GM21717 (cell line): ENCODE measurements around the gene EFHC2.
"Not testable (repeated sequence)": the region's sequence is repeated elsewhere in the genome, so short reads cannot be mapped to it uniquely, and the experiment has no call there.

Source experiments
- ATAC-seq: cut with Tn5 transposase; IDR thresholded peaks from one replicate; pipeline ENCODE4 v1.9.1; 2021; ENCODE audit warnings: mild to moderate bottlenecking, moderate library complexity; ENCODE audit not compliant: unreplicated experiment

Gene EFHC2

DNA sequence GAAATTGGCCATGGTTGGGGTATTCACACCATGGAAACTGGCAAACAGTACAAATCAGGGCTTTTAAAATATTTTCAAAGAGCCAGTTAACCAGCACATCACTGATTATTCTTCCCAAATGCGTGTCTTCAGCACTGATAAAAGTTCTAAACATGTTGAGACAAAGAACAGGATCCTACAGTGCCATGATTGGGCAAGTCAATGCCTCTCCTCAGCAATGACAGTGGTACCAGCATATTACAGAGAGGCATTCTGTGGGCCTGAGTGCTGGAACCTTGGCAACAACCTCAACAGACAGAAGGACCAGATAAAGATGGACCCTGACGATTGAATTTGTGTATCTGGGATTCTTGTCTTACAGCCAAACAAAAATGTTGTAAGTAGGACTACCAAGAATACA lies 108.9 kb downstream of the EFHC2 start:
- ATAC-seq: no peak

DNA sequence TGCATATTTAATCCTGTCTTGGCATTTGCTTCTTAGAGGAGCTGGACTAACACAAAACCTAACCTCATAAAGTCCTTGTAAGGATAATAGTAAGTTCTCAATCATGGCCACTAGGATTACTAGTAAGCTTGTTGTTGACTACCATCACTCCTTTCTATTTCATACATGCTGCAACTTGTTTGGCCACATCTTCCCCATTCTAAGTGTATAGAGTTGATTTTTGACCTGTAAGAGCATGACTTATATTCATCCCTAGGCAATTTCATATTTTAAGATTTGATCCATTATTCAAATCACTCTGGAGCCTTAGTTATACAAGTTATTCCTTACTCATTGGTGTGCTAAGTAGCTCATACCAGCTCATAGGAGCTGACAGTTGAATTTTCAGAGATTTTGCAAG lies 109.4 kb downstream of the EFHC2 start:
- no peak for ATAC-seq

DNA sequence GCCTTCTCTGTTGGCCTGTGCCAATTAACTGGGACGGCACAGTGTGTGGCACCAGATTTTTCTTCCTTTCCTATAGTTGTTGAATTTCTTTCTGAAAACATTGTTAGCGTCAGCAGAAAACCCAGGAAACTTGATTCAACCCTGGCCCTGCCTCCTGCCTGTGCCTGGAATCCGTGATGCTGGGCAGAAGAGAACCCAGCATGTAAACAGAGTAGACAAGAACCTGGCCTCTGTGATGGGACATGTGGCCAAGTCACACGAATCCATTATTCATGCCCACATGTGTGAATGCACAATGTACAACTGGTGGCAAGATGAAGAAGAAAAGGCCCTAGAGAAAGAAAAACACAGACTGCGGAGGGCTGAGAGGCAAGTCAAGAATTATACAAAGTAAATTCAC lies 111.4 kb downstream of the EFHC2 start:
- ATAC-seq: no peak

DNA sequence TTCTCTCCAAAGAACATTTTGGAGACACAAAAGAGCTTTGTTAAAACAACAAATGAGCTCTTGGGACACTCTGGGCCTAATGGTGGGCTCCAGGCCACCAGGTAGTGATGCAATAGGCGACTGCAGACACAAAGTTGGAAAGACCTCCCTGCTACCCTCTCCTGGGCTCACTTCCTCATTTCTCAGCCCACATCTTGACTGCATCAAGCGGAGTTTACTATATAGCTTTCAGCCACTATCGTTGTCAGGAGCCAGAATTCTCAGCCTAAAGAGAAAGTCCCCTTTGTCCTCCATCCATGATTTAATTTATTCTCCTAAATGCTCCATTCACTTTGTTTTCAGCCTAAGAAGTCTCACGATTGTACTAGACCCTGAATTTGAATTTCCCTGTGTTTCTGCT lies 114.9 kb downstream of the EFHC2 start:
- ATAC-seq: no peak

DNA sequence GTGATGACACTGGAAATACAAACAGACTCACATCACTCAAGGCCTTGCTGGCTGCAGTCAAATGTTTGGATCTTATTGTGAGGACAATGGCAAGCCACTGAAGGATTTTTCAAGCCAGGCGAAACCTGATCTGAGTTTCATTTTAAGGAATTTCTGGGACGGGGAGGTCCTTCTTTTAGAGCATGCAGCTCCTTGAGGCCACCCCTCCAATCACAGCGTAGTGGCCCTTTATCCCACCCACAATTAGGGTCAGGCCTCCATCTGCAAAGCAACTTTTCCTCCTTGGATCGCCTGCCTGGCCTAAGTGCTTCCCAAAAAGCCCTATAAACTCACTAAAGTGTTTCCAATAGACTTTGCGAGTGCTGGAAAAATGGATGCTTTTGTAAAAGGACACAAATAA lies 115.5 kb downstream of the EFHC2 start:
- no peak for ATAC-seq

DNA sequence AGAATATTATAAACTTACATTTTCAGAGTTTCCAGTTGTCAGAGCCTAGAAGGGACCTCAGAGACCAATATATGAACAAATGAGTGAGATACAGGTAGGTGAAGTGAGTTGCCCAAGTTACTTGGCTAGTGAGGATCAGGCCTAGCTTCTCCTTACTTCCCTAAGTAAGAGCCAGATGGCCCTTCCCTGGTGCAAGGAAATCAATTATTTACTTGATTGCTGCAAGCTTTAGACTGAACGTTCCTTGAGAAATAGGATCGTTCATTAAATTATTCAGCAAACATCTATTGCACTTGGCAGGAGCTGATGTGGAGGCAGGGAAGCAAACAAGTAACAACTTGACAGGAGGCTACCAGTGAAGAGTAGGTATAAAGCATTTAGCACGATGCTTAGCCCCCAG lies 117.8 kb downstream of the EFHC2 start:
- no peak for ATAC-seq

DNA sequence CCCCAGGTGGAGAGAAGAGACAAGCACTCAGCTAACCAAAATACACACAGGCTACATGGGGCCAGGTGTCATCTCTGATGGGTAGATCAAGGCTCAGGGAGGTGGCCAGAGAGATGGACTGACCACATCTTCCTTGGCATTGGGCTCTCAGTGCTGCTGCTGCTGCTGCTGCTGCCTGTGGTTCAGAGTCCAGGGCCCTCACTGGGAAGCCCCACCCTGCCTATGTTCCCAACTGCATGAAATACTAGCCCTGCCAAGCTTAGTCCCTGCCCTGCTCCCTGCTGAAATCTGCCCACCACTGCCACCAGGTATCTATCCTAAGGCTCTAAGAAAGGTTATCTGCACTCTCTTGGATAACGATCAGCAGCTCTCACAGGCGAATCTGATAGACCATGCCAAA lies 118.7 kb downstream of the EFHC2 start:
- no peak for ATAC-seq

DNA sequence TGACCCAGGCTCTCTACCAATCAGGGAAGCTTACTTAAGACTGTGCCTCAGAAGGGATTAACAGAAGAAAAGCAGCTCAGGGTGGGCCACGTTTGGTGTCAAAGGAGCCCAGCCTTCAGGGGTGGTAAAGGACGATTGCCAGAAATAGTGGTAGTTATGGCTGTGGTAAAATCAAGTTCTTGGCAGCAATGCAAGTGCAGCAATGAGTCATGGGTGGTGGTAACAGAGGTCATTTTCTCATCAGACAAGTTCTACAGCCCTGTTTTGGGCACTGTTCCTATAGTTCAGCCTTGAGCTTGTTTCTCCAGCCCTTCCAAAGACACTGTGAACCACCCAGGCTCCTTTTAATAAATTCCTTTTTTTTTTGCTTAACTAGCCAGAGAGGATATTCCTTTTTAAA lies 120.3 kb downstream of the EFHC2 start:
- ATAC-seq: no peak

DNA sequence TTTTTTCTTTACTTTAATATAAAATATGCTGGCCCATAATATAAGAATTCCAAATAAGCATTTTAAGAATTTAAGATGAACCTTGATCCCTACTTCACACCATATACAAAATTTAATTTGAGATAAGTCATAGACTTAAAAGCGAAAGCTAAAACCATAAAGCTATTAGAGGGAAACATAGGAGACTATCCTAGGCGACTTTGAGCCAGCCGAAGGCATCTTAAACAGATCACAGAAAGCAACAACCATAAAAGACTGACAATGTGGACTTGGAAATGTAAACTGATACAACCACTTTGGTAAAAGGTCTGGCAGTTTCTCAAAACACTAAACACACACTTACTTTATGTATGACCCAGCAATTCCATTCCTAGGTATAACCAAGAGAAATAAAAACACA lies 125.0 kb downstream of the EFHC2 start:
- no peak for ATAC-seq

DNA sequence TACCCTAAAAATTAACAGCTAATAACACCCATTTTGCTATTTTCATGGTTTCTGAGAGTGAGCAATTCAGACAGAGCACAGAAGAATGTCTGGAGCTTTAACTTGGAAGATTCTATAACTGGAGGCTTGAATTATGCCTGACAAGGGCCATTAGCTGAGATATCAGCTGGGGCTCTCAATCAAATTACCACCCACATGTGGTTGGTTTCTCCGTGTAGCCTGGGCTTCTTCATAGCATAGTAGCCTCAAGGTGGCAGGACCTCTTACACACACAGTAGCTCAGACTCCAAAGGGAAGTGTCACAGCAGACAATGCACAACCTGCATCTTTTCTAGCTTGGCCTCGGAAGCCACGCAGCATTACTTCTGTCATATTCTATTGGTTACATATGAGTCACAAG lies 127.3 kb downstream of the EFHC2 start:
- no peak for ATAC-seq

DNA sequence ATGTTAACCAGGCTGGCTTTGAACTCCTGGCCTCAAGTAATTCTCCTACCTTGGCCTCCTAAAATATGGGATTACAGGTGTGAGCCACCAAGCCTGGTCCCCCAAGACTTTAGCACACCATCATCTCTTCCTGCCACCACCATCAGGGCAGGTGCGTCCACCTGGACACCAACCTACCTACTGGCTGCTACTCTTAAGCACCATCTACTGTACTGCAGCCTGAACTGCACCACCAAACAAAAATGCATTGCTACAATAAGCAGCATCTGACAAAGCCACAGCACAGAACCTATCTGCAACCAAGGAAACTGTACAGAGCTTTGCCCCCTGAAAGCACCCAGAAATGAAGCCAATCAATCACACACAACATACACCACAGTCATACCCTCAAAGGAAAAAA lies 139.7 kb downstream of the EFHC2 start:
- no peak for ATAC-seq

DNA sequence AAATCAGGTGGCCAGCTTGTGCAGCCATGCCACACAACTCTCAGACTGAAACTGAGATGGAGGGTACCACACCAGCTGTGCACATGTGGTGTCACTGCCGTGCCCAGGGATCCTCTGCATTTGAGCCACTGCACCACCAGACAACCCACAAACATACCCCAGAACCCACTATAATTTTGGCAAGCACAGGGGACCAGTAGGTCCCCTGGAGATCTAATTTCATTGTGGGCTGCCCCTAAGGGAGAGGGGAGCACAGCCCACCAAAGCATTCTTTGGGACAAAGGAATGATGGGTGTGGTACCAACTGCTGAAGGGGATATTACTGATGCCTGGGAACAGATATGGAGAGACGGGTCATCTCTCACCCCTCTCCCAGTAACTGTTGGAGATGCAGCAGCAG lies 140.9 kb downstream of the EFHC2 start:
- ATAC-seq: no peak

DNA sequence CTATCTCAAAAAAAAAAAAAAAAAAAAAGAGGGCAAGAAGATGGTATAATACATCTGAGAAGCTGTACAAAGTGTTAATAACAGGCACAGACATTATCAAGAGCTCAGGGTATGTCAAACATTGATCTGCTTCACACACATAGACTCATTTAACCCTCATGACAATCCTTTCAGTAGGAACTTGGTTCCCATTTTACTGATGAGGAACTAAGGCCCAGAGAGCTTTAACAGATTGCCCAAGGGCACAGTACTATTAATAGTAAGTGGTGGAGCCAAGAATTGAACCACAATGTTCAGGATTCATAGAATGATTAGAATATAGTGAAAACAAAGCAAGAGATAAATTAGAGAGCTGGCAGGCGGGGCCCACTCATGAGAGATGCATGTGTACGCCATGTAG lies 154.4 kb downstream of the EFHC2 start:
- ATAC-seq: no peak

DNA sequence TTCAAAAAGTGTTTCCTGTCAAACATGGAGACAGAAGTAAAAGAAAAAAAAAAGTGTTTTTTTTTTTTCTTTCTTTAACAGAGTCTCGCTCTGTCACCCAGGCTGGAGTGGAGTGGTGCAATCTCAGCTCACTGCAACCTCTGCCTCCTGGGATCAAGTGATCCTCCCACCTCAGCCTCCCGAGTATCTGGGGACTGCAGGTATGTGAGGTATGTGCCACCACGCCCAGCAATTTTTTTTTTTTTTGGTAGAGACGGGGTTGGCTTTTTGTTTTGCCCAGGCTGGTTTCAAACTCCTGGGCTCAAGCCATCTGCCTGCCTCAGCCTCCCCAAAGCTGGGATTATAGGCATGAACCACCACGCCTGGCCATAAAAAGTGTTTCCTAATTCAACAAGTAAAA lies 155.6 kb downstream of the EFHC2 start:
- not testable (repeated sequence) for ATAC-seq

DNA sequence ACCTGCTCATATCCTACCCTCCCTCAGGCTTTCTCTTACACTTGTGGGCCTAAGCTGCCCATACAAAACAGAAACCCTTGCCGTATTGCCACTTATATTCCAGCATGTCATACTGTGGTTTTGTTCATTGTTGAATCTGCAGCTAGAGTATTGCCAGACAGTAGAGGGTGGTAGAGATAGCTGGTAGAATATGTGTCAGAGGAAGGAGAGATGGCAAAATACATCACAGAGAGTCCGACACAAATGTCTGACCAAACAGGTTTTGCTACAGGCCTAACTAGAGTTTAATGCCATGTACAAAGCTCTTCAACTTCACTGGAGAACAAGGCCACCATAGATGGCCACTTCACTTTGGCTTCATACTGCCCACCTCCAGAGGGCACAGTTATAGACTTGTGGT lies 160.1 kb downstream of the EFHC2 start:
- no peak for ATAC-seq

DNA sequence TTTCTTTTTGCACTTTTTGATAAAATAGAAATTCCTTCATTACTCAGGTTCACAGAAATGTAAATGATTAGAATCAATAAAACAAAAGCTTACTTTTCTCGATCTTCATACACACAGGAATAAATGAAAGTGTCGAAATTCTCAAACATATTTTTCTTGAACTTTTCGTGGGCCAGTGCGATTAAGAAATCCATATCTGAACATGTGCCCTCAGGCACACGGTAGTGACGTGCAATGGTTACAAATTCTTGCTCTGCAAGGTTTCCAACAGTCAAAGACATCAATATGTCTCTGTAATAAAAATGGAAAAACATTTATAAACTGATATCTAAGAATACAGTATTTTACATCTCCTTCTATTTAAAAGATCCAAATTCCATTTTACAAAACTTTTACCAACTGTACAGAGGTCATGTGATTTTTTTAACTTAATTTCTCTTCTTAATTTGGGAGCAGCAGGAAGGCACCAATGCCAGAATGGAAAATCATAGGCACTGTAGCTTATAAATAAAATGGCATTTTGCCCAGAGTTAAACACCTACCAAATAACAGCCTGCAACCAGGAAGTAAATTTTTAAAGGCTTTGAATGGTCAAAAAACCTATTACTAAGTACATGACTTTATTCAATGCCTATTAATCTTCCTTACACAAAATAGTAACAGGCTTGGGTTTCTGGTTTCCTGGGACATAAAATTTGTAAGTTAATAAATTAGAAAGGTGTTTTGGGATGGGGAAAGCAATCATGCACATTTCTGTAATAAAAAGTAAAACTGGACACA lies 165.0 kb downstream of the EFHC2 start:
- no peak for ATAC-seq

DNA sequence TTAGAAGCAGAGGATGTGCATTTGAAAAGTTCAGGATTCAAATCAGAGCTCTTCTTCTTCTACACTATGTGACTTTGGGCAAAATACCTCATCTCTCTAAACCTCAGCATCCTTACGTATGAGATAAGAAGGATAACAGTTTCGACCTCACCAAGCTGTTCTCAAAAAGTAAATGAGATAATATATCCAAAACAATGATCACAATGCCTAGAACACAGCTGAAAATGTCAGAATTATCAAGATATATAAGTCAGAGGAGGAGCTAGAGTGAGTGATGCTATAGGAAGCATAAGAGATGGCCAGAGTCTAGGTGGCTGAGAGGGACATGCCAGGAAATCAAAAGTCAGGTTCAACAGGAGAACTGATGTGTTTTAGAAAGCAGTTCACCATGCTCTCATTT lies 168.0 kb downstream of the EFHC2 start:
- ATAC-seq: no peak

DNA sequence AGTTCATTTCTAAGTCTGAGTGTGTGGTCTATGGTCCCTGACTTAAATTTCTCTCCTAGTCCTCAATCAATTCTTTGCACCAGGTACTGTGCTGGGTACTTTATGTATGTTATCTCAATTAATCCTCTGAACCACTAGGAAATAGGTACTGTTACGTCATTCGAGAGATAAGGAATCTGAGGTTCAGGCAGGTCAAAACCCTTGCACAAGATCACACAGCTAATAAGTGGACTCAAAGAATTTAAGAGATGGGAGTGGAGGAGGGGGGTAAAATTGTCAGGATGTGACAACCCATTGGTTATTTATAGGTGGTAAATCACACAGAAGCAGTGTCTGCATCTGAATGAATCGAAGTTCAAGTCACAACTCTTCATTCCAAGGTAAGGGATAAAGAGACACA lies 169.4 kb downstream of the EFHC2 start:
- no peak for ATAC-seq

DNA sequence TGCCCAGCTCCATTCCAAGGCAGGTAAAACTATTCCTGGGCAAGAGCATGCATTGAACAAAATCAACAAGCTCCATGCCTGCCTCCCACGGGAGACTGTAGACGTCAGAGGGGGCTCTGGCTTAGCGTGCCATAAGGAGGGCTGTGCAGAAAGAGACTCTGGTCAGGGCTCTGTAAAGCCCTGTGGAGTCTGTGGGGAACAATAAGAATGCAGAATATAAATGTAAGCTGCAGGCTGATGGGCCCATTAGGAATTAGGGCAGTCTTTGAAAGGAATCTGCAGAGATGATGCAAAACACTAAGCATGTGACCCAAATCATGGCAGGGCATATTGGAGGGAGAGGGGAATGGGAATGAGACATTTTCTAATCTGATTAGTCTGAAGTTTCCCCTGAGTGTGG lies 170.3 kb downstream of the EFHC2 start:
- no peak for ATAC-seq

DNA sequence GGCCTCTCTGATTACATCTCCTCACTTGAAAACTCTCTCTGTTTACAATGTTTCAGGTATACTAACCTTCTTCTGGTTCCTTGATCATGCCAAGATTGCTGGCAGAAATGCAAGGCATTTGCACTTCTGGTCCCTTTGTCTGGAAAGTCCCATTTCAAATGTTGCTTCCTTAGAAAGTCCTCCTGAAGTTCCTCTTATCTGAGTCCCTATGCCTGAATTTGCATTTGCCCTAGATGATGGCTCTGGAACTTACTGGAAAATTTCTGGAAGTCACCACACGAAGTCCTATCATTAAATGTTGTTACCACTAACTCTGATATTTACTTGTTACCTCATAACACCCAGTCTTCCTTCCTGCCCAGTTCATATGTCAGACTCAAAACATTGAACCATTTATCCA lies 176.4 kb downstream of the EFHC2 start:
- no peak for ATAC-seq

DNA sequence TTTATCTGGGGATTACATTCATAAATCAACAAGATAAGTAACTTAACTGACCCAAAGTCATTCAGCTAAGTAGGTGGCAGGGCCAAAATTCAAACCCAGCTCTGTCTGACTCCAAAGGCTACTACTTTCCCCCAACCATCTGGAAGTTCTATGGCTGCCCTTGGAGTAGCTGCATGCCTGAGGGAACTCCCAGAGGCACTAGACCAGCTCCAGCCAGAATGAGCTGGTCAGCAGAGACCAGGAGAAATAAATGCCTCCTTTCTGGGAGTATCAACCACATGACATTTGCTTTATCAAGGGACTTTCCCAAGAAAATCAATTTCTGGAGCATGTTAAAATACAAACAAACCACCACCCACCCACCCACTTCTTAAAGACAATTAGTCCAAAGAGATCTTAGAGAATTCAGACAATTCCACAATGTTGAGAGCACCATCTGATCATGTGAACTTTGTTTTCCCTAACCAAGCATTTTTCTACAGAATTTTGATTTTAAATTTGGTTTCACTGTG lies 180.5 kb downstream of the EFHC2 start:
- no peak for ATAC-seq

DNA sequence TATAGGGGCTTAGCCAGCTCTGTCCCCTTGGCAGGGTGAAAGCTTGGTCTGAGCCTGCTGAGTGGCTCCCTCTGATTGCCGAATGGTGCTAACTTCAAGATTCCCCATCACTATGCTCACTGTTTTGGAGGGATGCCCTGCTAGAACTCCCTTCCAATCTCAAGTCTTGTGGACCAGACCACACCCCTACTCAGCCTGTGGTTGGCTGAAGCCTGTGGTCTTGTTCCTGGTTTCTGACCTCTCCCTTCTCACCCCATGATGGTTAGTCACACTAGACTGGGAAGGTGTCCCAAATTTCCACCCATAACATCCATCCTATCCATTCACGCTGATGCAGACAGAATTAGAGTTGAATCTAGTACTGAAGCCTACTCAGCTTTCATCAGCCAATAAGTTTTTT lies 185.6 kb downstream of the EFHC2 start:
- ATAC-seq: no peak

DNA sequence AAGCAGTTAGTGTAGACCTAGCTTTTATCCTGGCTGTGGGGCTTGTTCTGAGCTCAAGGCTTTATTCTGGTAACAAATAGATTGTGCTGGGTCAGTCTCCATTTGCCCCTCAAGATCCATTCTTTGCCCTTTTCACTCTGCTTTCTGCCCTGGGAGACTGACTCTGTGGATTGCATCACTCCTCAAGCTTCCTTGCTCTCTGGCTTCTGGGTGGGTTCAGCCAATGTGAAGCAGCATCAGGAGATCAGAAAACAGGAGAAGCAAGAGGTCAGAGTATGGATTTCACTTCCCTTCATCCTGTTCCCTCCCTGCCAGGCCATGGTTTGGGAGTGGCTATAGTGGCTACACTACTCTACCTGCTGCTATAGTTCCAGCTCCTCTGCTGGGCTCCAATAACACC lies 186.2 kb downstream of the EFHC2 start:
- no peak for ATAC-seq
